Peyer's patch (tissue), 4 donors: ENCODE data around the gene CLEC9A. TPM values are rescaled to one million over a fixed set of nuclear protein-coding genes. Genes with fewer than 3 reads are reported as not detected.

ENCODE experiments used
- DNase-seq, 3 donors: peaks; one replicate each; pipeline ENCODE4 v3.0.0-alpha.2; 2017 to 2019
- H3K27ac ChIP-seq, 4 donors: fragments of 200-600 bp; sonication (generic); one replicate each; pipeline ENCODE4 v1.5.1; 2016 to 2019
- H3K27me3 ChIP-seq, 2 donors: fragments of 200-600 bp; sonication (generic); one replicate each; pipeline ENCODE4 v1.5.1; 2019
- H3K36me3 ChIP-seq, 3 donors: fragments of 200-600 bp; sonication (generic); one replicate each; pipeline ENCODE4 v1.5.1; 2016 to 2019
- H3K4me1 ChIP-seq, 4 donors: fragments of 200-600 bp; sonication (generic); one replicate each; pipeline ENCODE4 v1.5.1; 2016 to 2019
- H3K4me3 ChIP-seq, 4 donors: fragments of 200-600 bp; sonication (generic); 1 replicate in 3 of 4; 2 replicates in 1 of 4; pipeline ENCODE4 v1.5.1; 2016 to 2019; ENCODE audit warnings: mild to moderate bottlenecking in 1 of 4
- H3K9me3 ChIP-seq, 4 donors: fragments of 200-600 bp; sonication (generic); one replicate each; pipeline ENCODE4 v1.5.1; 2016 to 2019; ENCODE audit warnings: mild to moderate bottlenecking in 1 of 4
- CTCF ChIP-seq, 6 experiments: fragments of 450-650 bp in 4 of 6; fragments of 200-600 bp in 2 of 6; sonication (generic) in 1 of 6; IDR thresholded peaks; one replicate each; pipeline ENCODE4 v1.5.1; 2017 to 2019; ENCODE audit warnings: antibody characterized with exemption in 6 of 6, mild to moderate bottlenecking in 3 of 6, moderate library complexity in 1 of 6
- POLR2A ChIP-seq, 2 donors: fragments of 450-650 bp; IDR thresholded peaks; one replicate each; pipeline ENCODE4 v1.5.1; 2017; ENCODE audit warnings: antibody characterized with exemption in 2 of 2, mild to moderate bottlenecking in 2 of 2, moderate library complexity in 2 of 2
- total RNA-seq, 4 donors: library from RNA; depleted of rRNA; stranded (reverse); fragments of >200 nt; gene quantifications; one replicate each; pipeline ENCODE4 v1.1.0, GENCODE V29; 2016

Gene CLEC9A
- 1 to 10 TPM in 1 of 4 donors, not detected in 3; 2.5 TPM for total RNA-seq

- Histone ChIP-seq H3K4me1 (no peaks in the 10 kb centered on the region), H3K27me3 (no peaks in the 10 kb centered on the region), H3K36me3 (no peaks in the 10 kb centered on the region), H3K4me3 (no peak within 1 kb of the TSS), H3K27ac (no peak within 1 kb of the TSS), H3K9me3 (no peaks in the 10 kb centered on the region)
- no peak for DNase-seq
- no peak for TF ChIP-seq CTCF (IDR thresholded peaks at IDR 0.05)
Observed at GRCh38 chr12:10030446-10030845, at the start of gene CLEC9A. Gene CLEC9A (plus strand): TSS chr12:10030682. CDS start chr12:10052688, 22,006 bp downstream.

- DNase-seq, result no peak
- H3K36me3 ChIP-seq, result no peaks in the 10 kb centered on the region
- no peak overlapping the region for H3K4me3 ChIP-seq
- H3K9me3 ChIP-seq, result no peaks in the 10 kb centered on the region
- no peak for TF ChIP-seq CTCF (IDR thresholded peaks at IDR 0.05)
- no peak for TF ChIP-seq POLR2A (IDR thresholded peaks at IDR 0.05)
- no peak overlapping the region for H3K27ac ChIP-seq
- no peaks in the 10 kb centered on the region for H3K4me1 ChIP-seq
- no peaks in the 10 kb centered on the region for H3K27me3 ChIP-seq
Observed at GRCh38 chr12:9991876-9992275, 38.6 kb upstream of the CLEC9A start.

- TF ChIP-seq CTCF (IDR thresholded peaks at IDR 0.05) (no peak), POLR2A (IDR thresholded peaks at IDR 0.05) (no peak)
- Histone ChIP-seq H3K9me3 (no peaks in the 10 kb centered on the region), H3K4me3 (no peak overlapping the region), H3K27me3 (no peaks in the 10 kb centered on the region), H3K36me3 (no peaks in the 10 kb centered on the region), H3K27ac (no peak overlapping the region), H3K4me1 (no peaks in the 10 kb centered on the region)
- no peak for DNase-seq
Observed at GRCh38 chr12:9992296-9992695, 38.2 kb upstream of the CLEC9A start.

GRCh38 chr12:9999016-9999415, 31.5 kb upstream of the CLEC9A start, which contains the start of gene CLEC1B:
Gene CLEC1B (minus strand): TSS chr12:9999121. CDS start chr12:9999100, 21 bp downstream.
- DNase-seq, result no peak
- H3K36me3 ChIP-seq, result no peaks in the 10 kb centered on the region
- no peak within 1 kb of the TSS for H3K27ac ChIP-seq
- TF ChIP-seq CTCF (IDR thresholded peaks at IDR 0.05) (no peak), POLR2A (IDR thresholded peaks at IDR 0.05) (no peak)
- no peaks in the 10 kb centered on the region for H3K9me3 ChIP-seq
- no peaks in the 10 kb centered on the region for H3K27me3 ChIP-seq
- no peaks in the 10 kb centered on the region for H3K4me1 ChIP-seq
- H3K4me3 ChIP-seq, result no peak within 1 kb of the TSS

- Histone ChIP-seq H3K36me3 (no peaks in the 10 kb centered on the region), H3K27me3 (no peaks in the 10 kb centered on the region), H3K4me1 (no peaks in the 10 kb centered on the region), H3K9me3 (no peaks in the 10 kb centered on the region), H3K4me3 (no peak overlapping the region), H3K27ac (no peak overlapping the region)
- no peak for DNase-seq
- no peak for TF ChIP-seq POLR2A (IDR thresholded peaks at IDR 0.05)
- TF ChIP-seq CTCF (IDR thresholded peaks at IDR 0.05), result no peak
Observed at GRCh38 chr12:10001171-10001776, 29.2 kb upstream of the CLEC9A start.
